OCI-LY7 (cell line): ENCODE results near the gene SETBP1. TPM values are rescaled to one million over a fixed set of nuclear protein-coding genes. Genes with fewer than 3 reads are reported as not detected.

Experiments used
- BruUV-seq: library from RNA; stranded (reverse); fragments of 400-500 nt; replicated peaks from 2 replicates; lab custom pipeline; 2021; lab: Mats Ljungman, UMichigan
- CTCF ChIA-PET: fragments of 300-600 bp; sonication (Branson Sonifier 250); formaldehyde crosslinking; loops from one replicate; lab custom pipeline; 2022; ENCODE audit warnings: antibody characterized with exemption; ENCODE audit not compliant: unreplicated experiment; lab: Charles Lee
- POLR2A ChIA-PET: fragments of 300-600 bp; sonication (Branson Sonifier 250); formaldehyde crosslinking; loops from one replicate; lab custom pipeline; 2022; ENCODE audit warnings: antibody characterized with exemption; lab: Charles Lee
- DNase-seq: peaks from one replicate; pipeline ENCODE4 v3.0.0-alpha.2; 2015; ENCODE audit warnings: low spot score
- H2AFZ ChIP-seq: fragments of 200-600 bp; sonication (generic), shearing (Covaris generic); 2 replicates; pipeline ENCODE4 v1.6.1; 2014; ENCODE audit warnings: mild to moderate bottlenecking, antibody characterized with exemption, low read length, moderate library complexity
- H3K27ac ChIP-seq: fragments of 200-600 bp; sonication (generic); 2 replicates; pipeline ENCODE4 v1.5.1; 2014; ENCODE audit warnings: mixed run types, low read depth, mild to moderate bottlenecking, moderate library complexity, low read length, inconsistent platforms; ENCODE audit not compliant: poor library complexity, severe bottlenecking
- H3K36me3 ChIP-seq: fragments of 200-600 bp; sonication (generic); 2 replicates; pipeline ENCODE4 v1.6.1; 2014; ENCODE audit warnings: mild to moderate bottlenecking, antibody characterized with exemption, low read length, moderate library complexity, mixed read lengths; ENCODE audit not compliant: insufficient read depth
- H3K4me1 ChIP-seq: fragments of 200-600 bp; sonication (generic); 2 replicates; pipeline ENCODE4 v1.5.1; 2014; ENCODE audit warnings: mild to moderate bottlenecking, low read length; ENCODE audit not compliant: insufficient read depth, poor library complexity, severe bottlenecking
- H3K4me2 ChIP-seq: fragments of 200-600 bp; sonication (generic); 2 replicates; pipeline ENCODE4 v1.6.1; 2014; ENCODE audit warnings: mild to moderate bottlenecking, low read length
- H3K4me3 ChIP-seq: fragments of 200-600 bp; sonication (generic); 2 replicates; pipeline ENCODE4 v1.5.1; 2014; ENCODE audit warnings: mild to moderate bottlenecking, low read depth, low read length; ENCODE audit not compliant: poor library complexity, severe bottlenecking
- H3K79me2 ChIP-seq: fragments of 200-600 bp; sonication (generic); 2 replicates; pipeline ENCODE4 v1.6.1; 2016; ENCODE audit warnings: low read depth, mild to moderate bottlenecking, low read length, moderate library complexity, mixed read lengths; ENCODE audit not compliant: insufficient read depth
- H3K9me2 ChIP-seq: fragments of 200-600 bp; sonication (generic); 2 replicates; pipeline ENCODE4 v1.6.1; 2016; ENCODE audit warnings: mild to moderate bottlenecking, low read length, mixed read lengths; ENCODE audit not compliant: insufficient read depth
- H3K9me3 ChIP-seq: fragments of 200-600 bp; sonication (generic); 2 replicates; pipeline ENCODE4 v1.6.1; 2014; ENCODE audit warnings: mild to moderate bottlenecking, mixed run types, low read length, mixed read lengths
- H4K20me1 ChIP-seq: fragments of 200-600 bp; sonication (generic); 2 replicates; pipeline ENCODE4 v1.6.1; 2014; ENCODE audit warnings: mild to moderate bottlenecking, antibody characterized with exemption, low read length, moderate library complexity, mixed read lengths; ENCODE audit not compliant: insufficient read depth
- CTCF ChIP-seq: fragments of 200-600 bp; sonication (generic); conservative IDR thresholded peaks from 2 replicates; pipeline ENCODE4 v1.5.1; 2014; ENCODE audit warnings: mild to moderate bottlenecking, antibody characterized with exemption, low read length, moderate library complexity, mixed read lengths
- EZH2phosphoT487 ChIP-seq: fragments of 200-600 bp; sonication (generic); IDR thresholded peaks from 2 replicates; pipeline ENCODE4 v1.6.1; 2018; ENCODE audit warnings: low read depth, borderline replicate concordance, mild to moderate bottlenecking, mixed run types, antibody characterized with exemption, low read length, moderate library complexity, mixed read lengths
- intact Hi-C: fragments of 100-400 bp; cut with micrococcal nuclease; formaldehyde crosslinking; loops from one replicate; pipeline ENCODE4 v1.10.0; 2022; ENCODE audit not compliant: unreplicated experiment
- total RNA-seq, 2 experiments: library from RNA; depleted of rRNA in 1 of 2; stranded (reverse); fragments of >200 nt in 1 of 2; shearing (Covaris generic) in 1 of 2; gene quantifications; 2 replicates each; pipeline ENCODE4 v1.2.3, GENCODE V29; 2014 to 2022

SETBP1 gene
- total RNA-seq, 2 experiments from 2014 or later = 2.6 to 9.1 TPM

DNA sequence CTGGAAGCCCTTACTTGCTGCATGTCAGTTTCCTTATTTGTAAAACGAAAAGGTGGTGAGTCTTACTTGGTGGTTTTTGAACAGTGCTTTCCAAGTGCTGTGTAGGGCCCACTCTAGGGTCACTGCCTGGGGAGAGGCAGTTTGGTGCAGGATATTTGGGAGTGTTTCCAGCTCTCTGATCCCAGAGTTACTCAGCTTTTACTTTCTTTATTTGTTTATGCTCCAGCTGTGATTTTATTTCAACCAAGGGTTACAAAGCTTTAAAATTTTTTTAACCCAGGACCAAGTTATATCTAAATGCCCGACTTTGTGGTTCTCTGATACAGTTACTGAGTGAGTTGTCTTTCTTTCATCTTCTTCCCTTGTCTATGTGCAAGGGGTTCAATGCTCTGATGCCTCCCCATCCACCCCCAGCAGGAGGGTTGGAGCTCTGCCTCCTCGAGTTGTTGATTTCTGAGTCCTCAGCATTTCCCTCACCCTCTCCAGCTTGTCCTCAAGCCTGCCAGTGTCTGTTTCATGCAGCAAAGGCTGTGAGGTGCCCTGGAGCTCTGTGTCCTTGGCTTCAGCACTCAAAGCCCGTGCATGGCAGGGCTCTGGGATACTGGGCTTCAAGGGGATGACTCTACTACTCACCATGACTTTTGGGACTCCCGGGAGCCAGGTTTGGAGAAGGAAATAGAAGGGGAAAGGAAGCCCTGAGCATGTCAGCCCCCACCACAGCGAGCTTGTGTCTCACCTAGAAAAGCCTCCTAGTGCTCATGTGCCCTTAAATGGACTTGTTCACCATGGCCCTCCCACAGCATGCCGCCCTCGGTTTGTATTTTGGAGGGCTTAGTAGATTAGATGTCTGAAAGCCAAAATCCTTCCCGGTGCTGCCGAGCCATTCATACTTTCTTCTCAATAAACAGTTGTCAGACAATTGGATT lies 236.8 kb downstream of the SETBP1 start:
- TF ChIP-seq CTCF (no peak), EZH2phosphoT487 (no peak)
- CTCF ChIA-PET = no interaction called here
- H3K4me1 ChIP-seq = no peaks in the 10 kb centered on the region
- no peak overlapping the region for H2AFZ ChIP-seq
- H3K36me3 ChIP-seq = no peaks in the 10 kb centered on the region
- no TSS peak for BruUV-seq
- no peaks in the 10 kb centered on the region for H3K9me2 ChIP-seq
- no peak overlapping the region for H3K27ac ChIP-seq
- H3K79me2 ChIP-seq = no peaks in the 10 kb centered on the region
- no peak overlapping the region for H3K4me2 ChIP-seq
- no peak for DNase-seq
- POLR2A ChIA-PET = no interaction called here
- no peak overlapping the region for H3K4me3 ChIP-seq
- H3K9me3 ChIP-seq = no peaks in the 10 kb centered on the region
- no peaks in the 10 kb centered on the region for H4K20me1 ChIP-seq
- intact Hi-C loops = no loop called here

GRCh38 chr18:44918142-44918476 lies 237.4 kb downstream of the SETBP1 start:
- ChIA-PET CTCF (no interaction called here), POLR2A (no interaction called here)
- no peaks in the 10 kb centered on the region for H4K20me1 ChIP-seq
- TF ChIP-seq EZH2phosphoT487 (no peak), CTCF (no peak)
- no TSS peak for BruUV-seq
- H3K4me1 ChIP-seq = no peaks in the 10 kb centered on the region
- DNase-seq = no peak
- no peaks in the 10 kb centered on the region for H3K9me3 ChIP-seq
- intact Hi-C loops = no loop called here
- H3K4me3 ChIP-seq = no peak overlapping the region
- no peaks in the 10 kb centered on the region for H3K9me2 ChIP-seq
- no peaks in the 10 kb centered on the region for H3K79me2 ChIP-seq
- no peaks in the 10 kb centered on the region for H3K36me3 ChIP-seq
- H3K27ac ChIP-seq = no peak overlapping the region
- H2AFZ ChIP-seq = no peak overlapping the region
- H3K4me2 ChIP-seq = no peak overlapping the region

DNA sequence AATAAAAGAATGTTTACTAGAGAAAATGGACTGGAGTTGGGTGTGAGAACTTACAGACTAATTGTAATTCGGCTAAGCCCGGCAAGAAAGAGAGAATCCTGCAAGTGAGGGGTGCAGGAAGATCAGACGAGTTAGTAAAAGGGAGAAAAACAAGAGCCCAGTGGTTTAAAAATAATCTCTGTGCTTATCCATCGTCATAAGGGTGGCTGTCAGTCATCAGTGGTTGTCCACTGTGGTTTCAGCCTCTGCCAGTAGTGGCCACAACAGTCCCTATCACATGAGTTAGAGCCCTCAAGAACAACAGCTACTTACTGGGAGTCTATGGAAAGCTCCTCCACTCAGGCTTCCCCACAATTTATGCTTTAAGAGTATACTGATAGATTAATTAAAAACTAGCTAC lies 239.8 kb downstream of the SETBP1 start:
- no peak for DNase-seq
- H3K9me3 ChIP-seq = no peaks in the 10 kb centered on the region
- CTCF ChIA-PET = no interaction called here
- BruUV-seq = no TSS peak
- H3K4me2 ChIP-seq = no peak overlapping the region
- H3K9me2 ChIP-seq = no peaks in the 10 kb centered on the region
- no peaks in the 10 kb centered on the region for H3K36me3 ChIP-seq
- POLR2A ChIA-PET = no interaction called here
- no peak overlapping the region for H3K27ac ChIP-seq
- H3K4me1 ChIP-seq = no peaks in the 10 kb centered on the region
- H3K4me3 ChIP-seq = no peak overlapping the region
- no peak overlapping the region for H2AFZ ChIP-seq
- intact Hi-C loops = no loop called here
- no peaks in the 10 kb centered on the region for H3K79me2 ChIP-seq
- TF ChIP-seq CTCF = no peak
- TF ChIP-seq EZH2phosphoT487 = no peak
- no peaks in the 10 kb centered on the region for H4K20me1 ChIP-seq
